ENCODE data around the gene C1orf21.
A peak's percentile ranks its signal among the peaks of the same experiment; 100 is the strongest.

Gene C1orf21

DNA sequence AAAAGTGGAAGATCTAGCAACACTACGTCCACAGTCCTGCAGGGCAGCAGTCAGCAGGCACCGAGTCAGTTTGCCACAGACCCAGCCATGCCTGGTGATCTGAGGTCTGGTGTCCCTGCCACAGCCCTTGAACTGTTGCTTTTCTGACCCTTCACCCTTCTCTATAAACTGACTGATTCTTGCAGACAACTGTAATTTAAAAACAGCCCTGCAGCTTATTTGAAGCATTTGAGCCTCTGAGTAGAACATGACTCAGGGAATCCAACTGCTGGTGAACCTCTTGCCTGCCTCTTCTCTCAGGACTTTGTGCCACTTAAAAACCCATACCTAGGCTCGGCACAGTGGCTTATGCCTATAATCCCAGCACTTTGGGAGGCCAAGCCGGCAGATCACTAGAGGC, 260.6 kb downstream of the C1orf21 start:
- no peak for TF ChIP-seq EZH2phosphoT487 (IDR thresholded peaks at IDR 0.05; ENCODE audit: borderline replicate concordance, low read length)
- TF ChIP-seq, protein P1, sequence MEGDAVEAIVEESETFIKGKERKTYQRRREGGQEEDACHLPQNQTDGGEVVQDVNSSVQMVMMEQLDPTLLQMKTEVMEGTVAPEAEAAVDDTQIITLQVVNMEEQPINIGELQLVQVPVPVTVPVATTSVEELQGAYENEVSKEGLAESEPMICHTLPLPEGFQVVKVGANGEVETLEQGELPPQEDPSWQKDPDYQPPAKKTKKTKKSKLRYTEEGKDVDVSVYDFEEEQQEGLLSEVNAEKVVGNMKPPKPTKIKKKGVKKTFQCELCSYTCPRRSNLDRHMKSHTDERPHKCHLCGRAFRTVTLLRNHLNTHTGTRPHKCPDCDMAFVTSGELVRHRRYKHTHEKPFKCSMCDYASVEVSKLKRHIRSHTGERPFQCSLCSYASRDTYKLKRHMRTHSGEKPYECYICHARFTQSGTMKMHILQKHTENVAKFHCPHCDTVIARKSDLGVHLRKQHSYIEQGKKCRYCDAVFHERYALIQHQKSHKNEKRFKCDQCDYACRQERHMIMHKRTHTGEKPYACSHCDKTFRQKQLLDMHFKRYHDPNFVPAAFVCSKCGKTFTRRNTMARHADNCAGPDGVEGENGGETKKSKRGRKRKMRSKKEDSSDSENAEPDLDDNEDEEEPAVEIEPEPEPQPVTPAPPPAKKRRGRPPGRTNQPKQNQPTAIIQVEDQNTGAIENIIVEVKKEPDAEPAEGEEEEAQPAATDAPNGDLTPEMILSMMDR (IDR thresholded peaks at IDR 0.05; ENCODE audit: low read depth, low read length, poor library complexity, severe bottlenecking), result no peak
- H3K79me2 ChIP-seq (ENCODE audit: control insufficient read depth, low read length), result no peaks in the 10 kb centered on the region
- no peaks in the 10 kb centered on the region for H3K9me3 ChIP-seq (ENCODE audit: control insufficient read depth, insufficient read depth, low read length)
- peaks cover 17% of the 10 kb centered on the region for H3K4me1 ChIP-seq (ENCODE audit: control insufficient read depth, low read length)
- no peak overlapping the region for H3K4me3 ChIP-seq (ENCODE audit: low read length)
- no peak overlapping the region for H3K4me2 ChIP-seq (ENCODE audit: low read length)
- H3K27ac ChIP-seq (ENCODE audit: low read depth, low read length), result no peak overlapping the region
- no peaks in the 10 kb centered on the region for H4K20me1 ChIP-seq (ENCODE audit: control insufficient read depth, insufficient read depth, low read depth, low read length)
- no peaks in the 10 kb centered on the region for H3K36me3 ChIP-seq (ENCODE audit: control insufficient read depth, low read length)
- no peaks in the 10 kb centered on the region for H3K27me3 ChIP-seq (ENCODE audit: control insufficient read depth, low read length)
- no peaks in the 10 kb centered on the region for H3F3A ChIP-seq (ENCODE audit: control insufficient read depth, insufficient read depth)
- no peaks in the 10 kb centered on the region for H3K9me2 ChIP-seq (replicated peaks; ENCODE audit: control insufficient read depth, low read length)

DNA sequence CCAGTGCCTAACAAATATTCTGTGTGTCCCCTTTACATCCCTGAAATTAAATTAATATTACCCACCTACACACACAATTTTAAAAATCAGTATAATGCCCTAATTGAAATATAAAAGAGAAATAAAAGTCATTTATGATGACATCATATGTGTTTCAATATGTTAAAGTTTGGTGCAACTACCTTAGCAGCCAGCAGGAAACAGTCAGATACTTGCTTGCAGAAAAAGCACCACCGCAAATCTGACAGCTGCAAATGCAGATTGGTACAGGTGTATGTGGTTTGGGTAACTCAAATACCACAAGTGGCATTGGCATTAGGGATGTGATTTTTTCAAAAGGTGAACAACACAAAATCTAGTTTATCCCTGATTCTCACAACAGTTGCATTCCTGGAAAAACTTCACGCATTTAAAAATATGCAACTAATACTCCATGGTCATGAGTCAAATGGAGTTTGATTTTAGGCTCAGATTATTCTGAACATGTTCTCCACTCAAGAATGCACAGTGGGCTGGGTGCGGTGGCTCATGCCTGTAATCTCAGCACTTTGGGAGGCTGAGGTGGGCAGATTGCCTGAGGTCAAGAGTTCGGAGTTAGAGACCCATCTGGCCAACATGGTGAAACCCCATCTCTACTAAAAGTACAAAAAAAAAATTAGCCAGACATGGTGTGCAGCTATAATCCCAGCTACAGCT, 261.5 kb downstream of the C1orf21 start:
- TF ChIP-seq EZH2phosphoT487 (IDR thresholded peaks at IDR 0.05; ENCODE audit: borderline replicate concordance, low read length), result no peak
- TF ChIP-seq, protein P1 (IDR thresholded peaks at IDR 0.05; ENCODE audit: low read depth, low read length, poor library complexity, severe bottlenecking), result no peak
- no peaks in the 10 kb centered on the region for H3K36me3 ChIP-seq (ENCODE audit: control insufficient read depth, low read length)
- H4K20me1 ChIP-seq (ENCODE audit: control insufficient read depth, insufficient read depth, low read depth, low read length), result no peaks in the 10 kb centered on the region
- no peaks in the 10 kb centered on the region for H3F3A ChIP-seq (ENCODE audit: control insufficient read depth, insufficient read depth)
- H3K27me3 ChIP-seq (ENCODE audit: control insufficient read depth, low read length), result no peaks in the 10 kb centered on the region
- H3K4me2 ChIP-seq (ENCODE audit: low read length), result no peak overlapping the region
- H3K4me1 ChIP-seq (ENCODE audit: control insufficient read depth, low read length), result peaks cover 17% of the 10 kb centered on the region
- no peaks in the 10 kb centered on the region for H3K9me3 ChIP-seq (ENCODE audit: control insufficient read depth, insufficient read depth, low read length)
- H3K79me2 ChIP-seq (ENCODE audit: control insufficient read depth, low read length), result no peaks in the 10 kb centered on the region
- H3K9me2 ChIP-seq (replicated peaks; ENCODE audit: control insufficient read depth, low read length), result no peaks in the 10 kb centered on the region
- no peak overlapping the region for H3K27ac ChIP-seq (ENCODE audit: low read depth, low read length)
- no peak overlapping the region for H3K4me3 ChIP-seq (ENCODE audit: low read length)

DNA sequence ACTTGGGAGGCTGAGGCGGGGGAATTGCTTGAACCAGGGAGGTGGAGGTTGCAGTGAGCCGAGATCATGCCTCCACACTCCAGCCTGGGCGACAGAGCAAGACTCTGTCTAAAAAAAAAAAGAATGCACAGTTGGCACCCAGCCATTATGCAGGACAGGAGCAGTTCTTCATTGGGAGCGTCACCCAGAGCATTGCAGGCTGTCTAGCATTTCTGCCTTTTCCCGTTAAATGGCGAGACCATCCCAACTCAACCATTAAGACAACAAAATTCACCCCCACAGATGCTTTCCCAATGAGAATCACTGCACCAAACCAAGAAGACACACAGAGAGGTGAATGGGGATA, 262.0 kb downstream of the C1orf21 start:
- TF ChIP-seq, protein P1 (IDR thresholded peaks at IDR 0.05; ENCODE audit: low read depth, low read length, poor library complexity, severe bottlenecking), result no peak
- TF ChIP-seq EZH2phosphoT487 (IDR thresholded peaks at IDR 0.05; ENCODE audit: borderline replicate concordance, low read length), result no peak
- Histone ChIP-seq H3K27me3 (ENCODE audit: control insufficient read depth, low read length) (no peaks in the 10 kb centered on the region), H3K36me3 (ENCODE audit: control insufficient read depth, low read length) (no peaks in the 10 kb centered on the region), H3K4me2 (ENCODE audit: low read length) (peak overlapping the region; percentile 30; the same call in 1 of the 2 replicates), H3F3A (ENCODE audit: control insufficient read depth, insufficient read depth) (no peaks in the 10 kb centered on the region), H3K9me3 (ENCODE audit: control insufficient read depth, insufficient read depth, low read length) (no peaks in the 10 kb centered on the region), H3K9me2 (replicated peaks; ENCODE audit: control insufficient read depth, low read length) (no peaks in the 10 kb centered on the region), H3K4me3 (ENCODE audit: low read length) (no peak overlapping the region), H3K4me1 (ENCODE audit: control insufficient read depth, low read length) (peaks cover 17% of the 10 kb centered on the region), H4K20me1 (ENCODE audit: control insufficient read depth, insufficient read depth, low read depth, low read length) (no peaks in the 10 kb centered on the region), H3K79me2 (ENCODE audit: control insufficient read depth, low read length) (no peaks in the 10 kb centered on the region), H3K27ac (ENCODE audit: low read depth, low read length) (no peak overlapping the region)

Data from DOHH2 (cell line).